GM12878 (cell line): ENCODE measurements around the gene FHOD3. TPM values are rescaled to one million over a fixed set of nuclear protein-coding genes. Genes with fewer than 3 reads are reported as not detected.
A peak's percentile ranks its signal among the peaks of the same experiment; 100 is the strongest.

Experiments
- ATAC-seq: fragments of 200-7000 bp; cut with Tn5 transposase; 3 replicates; pipeline ENCODE4 v1.9.1; 2020; ENCODE audit warnings: mild to moderate bottlenecking, moderate library complexity
- BruUV-seq: library from RNA; stranded (reverse); fragments of 400-500 nt; replicated peaks from 2 replicates; lab custom pipeline; 2021; lab: Mats Ljungman, UMichigan
- CTCF ChIA-PET: fragments of 300-600 bp; sonication (Branson Sonifier 250); formaldehyde crosslinking; extraction: SDS; loops from one replicate; lab custom pipeline; 2021; ENCODE audit warnings: inconsistent platforms; lab: Yijun Ruan, JAX
- POLR2A ChIA-PET: fragments of 350-600 bp; formaldehyde crosslinking; extraction: SDS; loops from one replicate; lab custom pipeline; 2021; ENCODE audit warnings: inconsistent platforms; lab: Charles Lee
- RAD21 ChIA-PET: fragments of 300-600 bp; sonication (Branson Sonifier 250); formaldehyde crosslinking; loops from one replicate; lab custom pipeline; 2023; ENCODE audit warnings: antibody characterized with exemption; ENCODE audit not compliant: unreplicated experiment; lab: Charles Lee
- SMC1A ChIA-PET: fragments of 300-600 bp; sonication (Branson Sonifier 250); formaldehyde crosslinking; loops from one replicate; lab custom pipeline; 2023; ENCODE audit not compliant: unreplicated experiment, uncharacterized antibody; lab: Charles Lee
- DNase-seq: peaks from one replicate; pipeline ENCODE4 v3.0.0-alpha.2; 2011; ENCODE audit warnings: low read depth, low spot score
- FAIRE-seq: peaks from 3 replicates; lab custom pipeline; 2011; peaks lifted over from hg19 to GRCh38; lab: Jason Lieb, UNC
- H2AFZ ChIP-seq: 2 replicates; pipeline ENCODE4 v1.6.0; 2011; ENCODE audit warnings: low read depth, low read length, control low read depth; ENCODE audit not compliant: control insufficient read depth
- H3K27ac ChIP-seq: 2 replicates; pipeline ENCODE4 v1.5.1; 2011; ENCODE audit warnings: control low read depth; ENCODE audit not compliant: control insufficient read depth, insufficient read depth
- H3K27me3 ChIP-seq, 2 experiments: replicated peaks in 1 of 2; 2 replicates each; pipeline versions ENCODE4 v1.6.0 to v1.6.1; 2011; ENCODE audit warnings: low read length in 1 of 2; ENCODE audit not compliant: control insufficient read depth in 2 of 2, insufficient read depth in 2 of 2
- H3K36me3 ChIP-seq, 2 experiments: 2 replicates each; pipeline ENCODE4 v1.5.1; 2011; ENCODE audit warnings: low read length in 1 of 2; ENCODE audit not compliant: control insufficient read depth in 2 of 2, insufficient read depth in 2 of 2
- H3K4me1 ChIP-seq: 2 replicates; pipeline ENCODE4 v1.6.1; 2011; ENCODE audit warnings: mild to moderate bottlenecking, low read length, moderate library complexity, mixed read lengths; ENCODE audit not compliant: control insufficient read depth, insufficient read depth
- H3K4me2 ChIP-seq: 2 replicates; pipeline ENCODE4 v1.6.0; 2011; ENCODE audit warnings: control low read depth; ENCODE audit not compliant: control insufficient read depth, insufficient read depth
- H3K4me3 ChIP-seq: fragments of 200-600 bp; sonication (generic); 2 replicates; pipeline ENCODE4 v1.5.1; 2016
- H3K79me2 ChIP-seq: 2 replicates; pipeline ENCODE4 v1.6.0; 2011; ENCODE audit warnings: low read length; ENCODE audit not compliant: control insufficient read depth, insufficient read depth
- H3K9ac ChIP-seq: 2 replicates; pipeline ENCODE4 v1.8.0; 2011; ENCODE audit warnings: low read length, control low read depth, mixed read lengths; ENCODE audit not compliant: control insufficient read depth, insufficient read depth
- H3K9me3 ChIP-seq: replicated peaks from 3 replicates; pipeline ENCODE4 v1.5.1; 2011; ENCODE audit warnings: mild to moderate bottlenecking, low read length; ENCODE audit not compliant: control insufficient read depth, insufficient read depth
- H4K20me1 ChIP-seq: 2 replicates; pipeline ENCODE4 v1.6.0; 2011; ENCODE audit not compliant: control insufficient read depth, insufficient read depth
- ATF7 ChIP-seq: fragments of 450-650 bp; IDR thresholded peaks from 2 replicates; pipeline ENCODE4 v1.6.1; 2016; ENCODE audit warnings: low read depth, mild to moderate bottlenecking
- EED ChIP-seq: sonication (generic); IDR thresholded peaks from 2 replicates; pipeline ENCODE4 v1.6.1; 2016; ENCODE audit warnings: antibody characterized with exemption, low read depth
- HCFC1 ChIP-seq: fragments of 150-350 bp; IDR thresholded peaks from 2 replicates; pipeline ENCODE4 v1.6.1; 2014; ENCODE audit warnings: low read length
- JUNB ChIP-seq: IDR thresholded peaks from 2 replicates; pipeline ENCODE4 v1.6.1; 2016; ENCODE audit warnings: antibody characterized with exemption, mild to moderate bottlenecking
- JUND ChIP-seq: IDR thresholded peaks from 2 replicates; pipeline ENCODE4 v1.6.1; 2012; ENCODE audit warnings: low read depth, mild to moderate bottlenecking, low read length, improper control_type of control experiment, moderate library complexity
- MXI1 ChIP-seq: fragments of 150-350 bp; IDR thresholded peaks from 2 replicates; pipeline ENCODE4 v1.6.1; 2011; ENCODE audit warnings: low read depth, mild to moderate bottlenecking, inconsistent platforms, low read length, improper control_type of control experiment
- MYC ChIP-seq: IDR thresholded peaks from 2 replicates; pipeline ENCODE4 v1.6.1; 2011; ENCODE audit warnings: mild to moderate bottlenecking, low read length, moderate library complexity, inconsistent platforms; ENCODE audit not compliant: insufficient read depth, insufficient replicate concordance, insufficient read length, severe bottlenecking
- NBN ChIP-seq: fragments of 450-650 bp; IDR thresholded peaks from 2 replicates; pipeline ENCODE4 v1.6.1; 2016
- NRF1 ChIP-seq: conservative IDR thresholded peaks from 2 replicates; pipeline ENCODE4 v1.6.1; 2011; ENCODE audit warnings: mild to moderate bottlenecking, low read depth, low read length, improper control_type of control experiment
- POU2F2 ChIP-seq: IDR thresholded peaks from 3 replicates; pipeline ENCODE4 v1.6.1; 2011; ENCODE audit warnings: low read depth, mild to moderate bottlenecking, low read length, borderline replicate concordance
- SMC3 ChIP-seq: IDR thresholded peaks from 2 replicates; pipeline ENCODE4 v1.6.1; 2011; ENCODE audit warnings: low read length, improper control_type of control experiment, borderline replicate concordance
- TCF7 ChIP-seq: IDR thresholded peaks from 2 replicates; pipeline ENCODE4 v1.6.1; 2014; ENCODE audit warnings: antibody characterized with exemption, borderline replicate concordance
- YBX1 ChIP-seq: fragments of 450-650 bp; IDR thresholded peaks from 2 replicates; pipeline ENCODE4 v1.6.1; 2016; ENCODE audit warnings: antibody characterized with exemption
- WGBS: methylation state at CpG from one replicate; pipeline ENCODE4 v1.1.6; 2016; ENCODE audit warnings: low lambda C conversion rate; ENCODE audit not compliant: insufficient replicate concordance, insufficient coverage; ENCODE audit errors: missing lambda C conversion rate; 5-methylcytosine and 5-hydroxymethylcytosine counted together
- in situ Hi-C: fragments of 300-500 bp; cut with MboI; formaldehyde crosslinking; loops from 9 replicates; pipeline ENCODE4 v1.14.3; 2018; ENCODE audit warnings: mixed read lengths
- intact Hi-C: fragments of 100-400 bp; cut with micrococcal nuclease; formaldehyde crosslinking; loops from one replicate; pipeline ENCODE4 v1.14.2; 2022; ENCODE audit not compliant: unreplicated experiment
- polyA plus RNA-seq, 11 experiments: library from polyadenylated mRNA; depleted of rRNA in 4 of 11; unstranded in 6 of 11; stranded (reverse) in 5 of 11; fragments of >200 nt; fragmentation: Nextera tagmentation in 4 of 11; fragmentation: Illumina TruSeq in 1 of 11; extraction: Ambion mirVana in 4 of 11; extraction: Trizol in 1 of 11; gene quantifications; 1 replicate in 1 of 11; 2 replicates in 10 of 11; pipeline versions ENCODE4 v1.2.1 to v1.2.3, GENCODE V29; 2011 to 2016; ENCODE audit warnings: inconsistent platforms in 2 of 11, missing spikeins in 2 of 11, low read depth in 1 of 11
- total RNA-seq, 4 experiments: library from RNA; depleted of rRNA in 3 of 4; stranded (reverse); fragments of >200 nt in 3 of 4; fragmentation: Illumina TruSeq in 1 of 4; extraction: Trizol in 1 of 4; gene quantifications; 2 replicates each; pipeline versions ENCODE4 v1.2.1 to v1.2.3, GENCODE V29; 2013 to 2021
- TF ChIP-seq, protein P1 (sequence below): fragments of 150-350 bp; IDR thresholded peaks from 2 replicates; pipeline ENCODE4 v1.6.1; 2014; ENCODE audit warnings: mild to moderate bottlenecking, low read depth, low read length
- TF ChIP-seq, protein P2 (sequence below): fragments of 450-650 bp; IDR thresholded peaks from 2 replicates; pipeline ENCODE4 v1.6.1; 2016; ENCODE audit warnings: mild to moderate bottlenecking, moderate library complexity, borderline replicate concordance
- TF ChIP-seq, protein P3 (sequence below): fragments of 450-650 bp; IDR thresholded peaks from 2 replicates; pipeline ENCODE4 v1.6.1; 2016; ENCODE audit warnings: mild to moderate bottlenecking

Gene FHOD3
- total and polyA plus RNA-seq, 10 of the 15 experiments (the other 5 are each of a cell fraction or from before 2014, with no cell fraction given): 0.77 to 26.7 (median 10.4) TPM

DNA sequence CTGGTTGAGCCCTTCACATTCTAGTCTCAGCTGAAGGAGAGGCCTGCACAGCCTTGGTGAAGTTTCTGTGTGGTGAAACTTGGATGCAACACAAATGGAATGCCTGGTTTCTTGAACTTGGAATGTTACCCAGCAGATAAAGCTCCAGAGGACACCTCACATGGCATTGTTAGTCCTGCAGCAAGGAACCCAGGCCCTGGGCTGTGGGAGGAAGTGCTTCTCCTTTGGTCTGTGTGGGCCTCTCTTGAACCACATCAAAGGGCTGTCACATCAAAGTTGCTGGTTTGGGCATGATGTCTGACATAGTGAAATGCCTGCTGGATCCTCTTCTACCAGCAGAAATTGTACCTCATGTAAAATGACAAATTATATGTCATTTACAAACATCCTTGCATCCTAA is 198.5 kb downstream of the FHOD3 start (continued):
- TF ChIP-seq EED: peak; percentile 75

DNA sequence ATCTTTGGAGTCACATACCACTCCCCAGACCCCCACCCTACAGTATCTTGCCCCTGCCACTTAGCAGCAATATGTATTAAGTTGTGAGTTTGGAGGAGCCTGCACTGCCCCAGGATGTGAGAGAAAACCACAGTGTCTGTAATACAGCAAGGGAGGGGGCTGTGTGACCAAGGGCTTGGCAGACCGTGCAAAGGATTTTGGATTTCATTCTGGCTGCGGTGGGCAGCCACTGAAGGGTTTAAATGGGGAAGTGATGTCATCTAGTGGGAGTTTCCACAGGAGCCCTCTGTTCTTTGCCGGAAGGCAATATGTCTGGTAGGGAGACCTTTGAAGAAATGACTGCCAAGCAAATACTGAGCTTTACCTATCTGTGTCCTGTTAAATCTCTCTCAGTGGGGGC is 202.4 kb downstream of the FHOD3 start:
- no peak overlapping the region for H3K27ac ChIP-seq
- no peak overlapping the region for H3K4me3 ChIP-seq
- FAIRE-seq (no peak), DNase-seq (peak; percentile 66), ATAC-seq (peak; percentile 96)
- H3K4me2 ChIP-seq: no peak overlapping the region
- no peaks in the 10 kb centered on the region; the same call in 1 of the 2 replicates for H3K79me2 ChIP-seq
- H3K36me3 ChIP-seq: peaks cover 0 to 2% of the 10 kb centered on the region in 2 experiments; a peak in 2 of 4 replicates
- RAD21 ChIA-PET: interaction anchor here (0.6 to 2.0 kb wide), 7 partner anchors 8 to 97 kb away, joined by 3 to 6 read pairs (median 4); no protein-coding TSS in a partner anchor
- POLR2A ChIA-PET: interaction anchor here (1.2 to 1.3 kb wide), 2 partner anchors 10 to 12 kb away, joined by 3 read pairs; no protein-coding TSS in a partner anchor
- no peaks in the 10 kb centered on the region for H4K20me1 ChIP-seq
- in situ Hi-C loops: no loop called here
- H3K4me1 ChIP-seq: peaks cover 11% of the 10 kb centered on the region
- H3K9me3 ChIP-seq: no peaks in the 10 kb centered on the region; the same call in 2 of the 3 replicates
- peak overlapping the region; percentile 3; the same call in 1 of the 2 replicates for H2AFZ ChIP-seq
- intact Hi-C loops: loop anchor here (2.0 to 5.0 kb wide), 2 partner anchors 69 to 137 kb away; no protein-coding TSS in a partner anchor
- SMC1A ChIA-PET: interaction anchor here (0.9 to 2.8 kb wide), 16 partner anchors 8 to 200 kb away, joined by 3 to 15 read pairs (median 3); no protein-coding TSS in a partner anchor
- CTCF ChIA-PET: interaction anchor here (0.8 to 2.5 kb wide), 5 partner anchors 9 to 131 kb away, joined by 3 to 5 read pairs (median 5); no protein-coding TSS in a partner anchor
- BruUV-seq: no TSS peak
- no peak overlapping the region for H3K9ac ChIP-seq
- no peaks in the 10 kb centered on the region for H3K27me3 ChIP-seq
- 0% methylated on average over 3 of the region's 3 CpGs for WGBS
- peak; percentile 57; the same call in 1 of the 2 replicates for TF ChIP-seq NBN
- TF ChIP-seq HCFC1: no peak
- TF ChIP-seq, protein P1, sequence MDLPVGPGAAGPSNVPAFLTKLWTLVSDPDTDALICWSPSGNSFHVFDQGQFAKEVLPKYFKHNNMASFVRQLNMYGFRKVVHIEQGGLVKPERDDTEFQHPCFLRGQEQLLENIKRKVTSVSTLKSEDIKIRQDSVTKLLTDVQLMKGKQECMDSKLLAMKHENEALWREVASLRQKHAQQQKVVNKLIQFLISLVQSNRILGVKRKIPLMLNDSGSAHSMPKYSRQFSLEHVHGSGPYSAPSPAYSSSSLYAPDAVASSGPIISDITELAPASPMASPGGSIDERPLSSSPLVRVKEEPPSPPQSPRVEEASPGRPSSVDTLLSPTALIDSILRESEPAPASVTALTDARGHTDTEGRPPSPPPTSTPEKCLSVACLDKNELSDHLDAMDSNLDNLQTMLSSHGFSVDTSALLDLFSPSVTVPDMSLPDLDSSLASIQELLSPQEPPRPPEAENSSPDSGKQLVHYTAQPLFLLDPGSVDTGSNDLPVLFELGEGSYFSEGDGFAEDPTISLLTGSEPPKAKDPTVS: no peak
- TF ChIP-seq ATF7: peak; percentile 96
- TF ChIP-seq YBX1: no peak
- 0 out of 2 replicates have a peak, but pooled peaks have one; percentile 32 for TF ChIP-seq JUND
- TF ChIP-seq, protein P2, sequence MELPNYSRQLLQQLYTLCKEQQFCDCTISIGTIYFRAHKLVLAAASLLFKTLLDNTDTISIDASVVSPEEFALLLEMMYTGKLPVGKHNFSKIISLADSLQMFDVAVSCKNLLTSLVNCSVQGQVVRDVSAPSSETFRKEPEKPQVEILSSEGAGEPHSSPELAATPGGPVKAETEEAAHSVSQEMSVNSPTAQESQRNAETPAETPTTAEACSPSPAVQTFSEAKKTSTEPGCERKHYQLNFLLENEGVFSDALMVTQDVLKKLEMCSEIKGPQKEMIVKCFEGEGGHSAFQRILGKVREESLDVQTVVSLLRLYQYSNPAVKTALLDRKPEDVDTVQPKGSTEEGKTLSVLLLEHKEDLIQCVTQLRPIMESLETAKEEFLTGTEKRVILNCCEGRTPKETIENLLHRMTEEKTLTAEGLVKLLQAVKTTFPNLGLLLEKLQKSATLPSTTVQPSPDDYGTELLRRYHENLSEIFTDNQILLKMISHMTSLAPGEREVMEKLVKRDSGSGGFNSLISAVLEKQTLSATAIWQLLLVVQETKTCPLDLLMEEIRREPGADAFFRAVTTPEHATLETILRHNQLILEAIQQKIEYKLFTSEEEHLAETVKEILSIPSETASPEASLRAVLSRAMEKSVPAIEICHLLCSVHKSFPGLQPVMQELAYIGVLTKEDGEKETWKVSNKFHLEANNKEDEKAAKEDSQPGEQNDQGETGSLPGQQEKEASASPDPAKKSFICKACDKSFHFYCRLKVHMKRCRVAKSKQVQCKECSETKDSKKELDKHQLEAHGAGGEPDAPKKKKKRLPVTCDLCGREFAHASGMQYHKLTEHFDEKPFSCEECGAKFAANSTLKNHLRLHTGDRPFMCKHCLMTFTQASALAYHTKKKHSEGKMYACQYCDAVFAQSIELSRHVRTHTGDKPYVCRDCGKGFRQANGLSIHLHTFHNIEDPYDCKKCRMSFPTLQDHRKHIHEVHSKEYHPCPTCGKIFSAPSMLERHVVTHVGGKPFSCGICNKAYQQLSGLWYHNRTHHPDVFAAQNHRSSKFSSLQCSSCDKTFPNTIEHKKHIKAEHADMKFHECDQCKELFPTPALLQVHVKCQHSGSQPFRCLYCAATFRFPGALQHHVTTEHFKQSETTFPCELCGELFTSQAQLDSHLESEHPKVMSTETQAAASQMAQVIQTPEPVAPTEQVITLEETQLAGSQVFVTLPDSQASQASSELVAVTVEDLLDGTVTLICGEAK: no peak
- peak; percentile 1; the same call in 1 of the 2 replicates for TF ChIP-seq SMC3
- no peak for TF ChIP-seq MXI1
- TF ChIP-seq TCF7: peak; percentile 54; the same call in 1 of the 2 replicates
- TF ChIP-seq, protein P3, sequence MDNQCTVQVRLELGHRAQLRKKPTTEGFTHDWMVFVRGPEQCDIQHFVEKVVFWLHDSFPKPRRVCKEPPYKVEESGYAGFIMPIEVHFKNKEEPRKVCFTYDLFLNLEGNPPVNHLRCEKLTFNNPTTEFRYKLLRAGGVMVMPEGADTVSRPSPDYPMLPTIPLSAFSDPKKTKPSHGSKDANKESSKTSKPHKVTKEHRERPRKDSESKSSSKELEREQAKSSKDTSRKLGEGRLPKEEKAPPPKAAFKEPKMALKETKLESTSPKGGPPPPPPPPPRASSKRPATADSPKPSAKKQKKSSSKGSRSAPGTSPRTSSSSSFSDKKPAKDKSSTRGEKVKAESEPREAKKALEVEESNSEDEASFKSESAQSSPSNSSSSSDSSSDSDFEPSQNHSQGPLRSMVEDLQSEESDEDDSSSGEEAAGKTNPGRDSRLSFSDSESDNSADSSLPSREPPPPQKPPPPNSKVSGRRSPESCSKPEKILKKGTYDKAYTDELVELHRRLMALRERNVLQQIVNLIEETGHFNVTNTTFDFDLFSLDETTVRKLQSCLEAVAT: peak; percentile 69
- no peak for TF ChIP-seq NRF1
- TF ChIP-seq MYC: no peak
- TF ChIP-seq POU2F2: peak; percentile 52; the same call in 1 of the 3 replicates
- peak; percentile 55 for TF ChIP-seq JUNB
